Stimulated activated CD8-positive, alpha-beta memory T cell treated with anti-CD3 and anti-CD28 coated beads, Interleukin-4, amount 100 ng/mL, for 1 hour (primary cell): ENCODE data around the gene ROBO1.
"Not testable (repeated sequence)": the region's sequence is repeated elsewhere in the genome, so short reads cannot be mapped to it uniquely, and the experiment has no call there.

Experiments
- DNase-seq, 2 donors: peaks; one replicate each; pipeline ENCODE4 v3.0.0-alpha.2; 2020; ENCODE audit warnings: low read depth in 2 of 2, low spot score in 1 of 2

ROBO1 gene

DNA sequence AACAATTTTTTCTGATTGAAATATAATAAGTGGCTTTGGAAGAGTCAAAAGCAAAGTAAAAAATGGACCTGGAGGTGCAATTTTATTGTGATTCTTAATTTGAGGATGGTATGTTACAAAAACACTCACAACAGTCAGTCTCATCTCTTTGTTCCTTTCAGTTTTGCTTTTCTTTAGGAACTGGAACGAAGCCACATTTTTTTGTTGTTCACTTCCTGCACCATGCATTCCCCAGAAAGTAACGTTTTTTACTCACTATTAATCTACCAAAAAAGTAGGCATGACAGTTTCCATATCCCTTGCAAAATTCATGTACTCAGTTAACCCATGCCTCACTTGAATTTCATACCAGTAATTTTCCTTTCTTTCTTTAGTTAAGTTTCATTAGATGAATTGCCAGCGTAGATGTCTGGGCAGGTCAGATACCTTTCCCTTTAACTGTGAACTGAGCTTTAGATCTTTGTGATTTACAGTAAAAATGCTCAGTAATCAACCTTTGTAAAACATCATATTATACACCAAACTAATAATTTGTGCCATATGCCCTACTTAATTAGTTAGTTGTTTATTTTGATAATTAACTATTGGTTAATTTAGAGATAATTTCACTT lies 384.3 kb downstream of the ROBO1 start:
- DNase-seq, result no peak

DNA sequence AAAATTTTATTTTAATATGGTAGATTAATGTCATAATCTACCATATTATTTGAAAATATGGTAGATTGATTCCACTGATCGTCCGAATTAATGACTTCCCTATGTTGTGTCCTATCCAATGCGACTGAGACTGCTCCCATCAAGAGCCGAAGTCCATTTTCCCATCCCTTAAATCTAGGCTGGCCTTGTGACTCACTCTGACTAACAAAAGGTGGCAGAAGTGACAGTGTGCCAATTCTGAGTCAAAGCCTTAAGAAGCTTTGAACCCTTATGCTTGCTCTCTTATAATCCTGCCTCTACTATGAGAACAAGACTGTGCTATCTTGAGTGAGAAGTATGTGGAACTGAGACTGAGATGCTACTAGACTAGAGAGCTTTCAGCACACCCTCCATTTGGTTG lies 387.2 kb downstream of the ROBO1 start:
- DNase-seq, result no peak

DNA sequence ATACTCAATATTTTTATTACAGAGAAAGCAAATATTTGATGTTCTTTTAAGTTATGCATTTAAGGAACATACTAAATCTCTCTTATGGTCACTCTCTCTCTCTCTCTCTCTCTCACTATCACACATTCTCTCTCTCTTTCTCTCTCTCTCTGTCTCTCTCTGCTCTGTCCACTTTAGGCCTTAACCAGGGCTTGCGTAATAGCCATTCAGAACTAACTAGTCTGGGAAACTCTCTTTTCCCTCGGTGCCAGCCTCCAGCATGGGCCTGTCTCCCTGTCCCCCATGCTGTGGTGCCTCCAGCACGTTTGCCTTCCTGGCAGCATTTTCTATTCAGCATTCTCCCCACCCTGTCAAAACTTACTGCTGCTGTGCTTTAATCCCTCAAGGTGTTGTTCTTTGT lies 389.7 kb downstream of the ROBO1 start:
- DNase-seq, result no peak

DNA sequence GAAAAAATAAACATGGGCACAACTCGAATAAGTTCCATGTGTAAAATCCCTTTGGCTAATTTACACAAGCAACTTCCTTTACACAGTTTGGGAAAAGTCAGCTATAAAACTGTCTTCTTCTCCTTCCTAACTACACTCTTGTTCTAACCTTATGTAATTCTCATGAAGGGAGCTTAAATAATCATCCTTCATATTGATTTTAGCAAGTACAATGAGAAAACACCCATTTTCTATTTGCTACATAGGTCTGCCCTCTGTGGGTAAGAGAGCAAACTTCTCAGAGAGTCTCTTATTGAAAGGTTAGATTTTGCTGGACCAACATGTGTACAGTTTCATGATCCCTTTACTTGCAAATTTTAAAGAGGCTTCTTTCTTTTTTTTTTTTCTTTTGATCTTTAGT lies 398.5 kb downstream of the ROBO1 start:
- DNase-seq, result no peak

DNA sequence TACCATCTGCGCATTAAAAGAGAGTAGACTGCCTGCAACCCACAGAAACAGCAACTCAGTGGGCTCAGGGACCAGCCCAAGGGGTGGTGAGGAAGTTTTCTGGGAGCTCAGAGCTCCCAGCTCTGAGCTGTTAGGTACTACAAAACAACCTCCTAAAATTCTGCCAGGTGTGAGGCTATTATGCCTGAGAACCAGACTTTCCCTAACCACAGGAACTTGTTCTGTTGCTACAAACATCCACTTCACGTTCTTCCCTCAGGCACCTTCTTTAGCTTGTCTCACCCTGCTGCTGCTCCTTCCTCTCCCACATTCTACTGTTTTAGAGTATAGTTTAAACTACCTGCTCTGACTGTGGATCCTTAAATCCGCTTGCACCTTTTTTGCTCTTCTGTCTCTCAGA lies 399.4 kb downstream of the ROBO1 start:
- DNase-seq, result no peak

DNA sequence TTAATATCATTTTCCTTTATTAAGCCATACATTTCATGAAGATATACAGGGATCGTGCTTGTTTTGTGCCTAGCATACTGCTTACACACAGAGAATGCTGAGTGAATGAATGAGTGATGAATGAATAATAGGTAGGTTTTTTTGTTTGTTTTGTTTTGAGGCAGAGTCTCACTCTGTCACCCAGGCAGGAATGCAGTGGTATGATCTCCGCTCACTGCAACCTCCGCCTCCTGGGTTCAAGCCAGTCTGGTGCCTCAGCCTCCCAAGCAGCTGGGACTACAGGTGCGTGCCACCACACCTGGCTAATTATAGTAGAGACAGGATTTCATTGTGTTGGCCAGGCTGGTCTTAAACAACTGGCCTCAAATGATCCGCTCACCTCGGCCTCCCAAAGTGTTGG lies 400.0 kb downstream of the ROBO1 start:
- DNase-seq, result no peak

DNA sequence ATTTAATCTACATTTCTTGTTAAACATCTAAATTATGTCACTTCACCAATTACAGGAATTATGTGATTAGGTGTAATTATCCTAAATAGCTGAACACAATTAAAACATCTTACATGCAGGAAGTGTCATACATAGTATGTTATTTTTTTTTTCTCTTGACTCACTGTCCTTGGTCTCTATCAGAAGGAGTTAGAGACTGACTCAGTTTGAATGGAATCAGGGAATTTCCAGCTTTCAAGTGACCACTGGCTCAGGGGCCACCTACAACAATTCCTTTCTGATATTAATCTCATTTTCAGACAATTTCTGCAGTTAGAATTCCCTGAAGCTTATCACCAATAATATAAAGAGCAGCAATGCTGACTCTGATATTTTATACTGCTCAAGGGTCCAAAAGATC lies 400.7 kb downstream of the ROBO1 start:
- no peak for DNase-seq

DNA sequence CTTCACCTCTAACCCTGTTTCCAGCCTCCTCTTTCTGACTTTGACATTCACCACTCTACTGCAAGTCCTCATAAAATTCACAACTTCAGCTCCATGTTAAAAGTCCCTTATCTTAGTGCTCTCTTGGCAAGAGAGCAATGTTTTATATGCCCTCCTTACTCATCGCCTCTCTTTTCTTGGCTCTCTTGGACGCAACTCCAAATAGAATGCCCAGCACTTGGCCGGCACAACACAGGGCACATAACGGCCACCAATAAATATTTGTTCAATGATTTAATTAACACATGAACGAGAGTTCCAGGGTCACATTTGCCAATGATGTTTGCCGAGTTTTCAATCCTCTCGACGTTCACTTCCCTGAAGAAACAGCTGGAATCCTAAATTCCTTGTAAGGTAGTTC lies 401.4 kb downstream of the ROBO1 start:
- DNase-seq, result no peak

DNA sequence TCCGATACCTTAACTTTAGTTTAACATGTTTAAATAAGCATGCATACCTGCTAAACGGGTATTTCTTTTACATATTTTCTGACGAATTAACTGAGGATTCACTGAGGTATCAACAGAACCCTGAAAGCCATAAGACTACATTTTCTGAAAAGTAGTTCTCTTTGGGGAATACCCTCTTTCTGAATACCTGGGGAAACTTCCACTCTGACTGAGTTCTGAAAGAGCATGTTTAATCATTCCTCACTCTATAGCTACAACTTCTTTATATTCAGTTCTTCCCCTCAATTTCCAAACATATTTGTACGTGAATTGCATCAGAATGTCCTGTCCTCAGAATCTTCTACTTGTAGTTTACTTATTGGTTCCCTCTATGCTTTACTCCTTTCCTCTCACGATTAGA lies 403.0 kb downstream of the ROBO1 start:
- no peak for DNase-seq

DNA sequence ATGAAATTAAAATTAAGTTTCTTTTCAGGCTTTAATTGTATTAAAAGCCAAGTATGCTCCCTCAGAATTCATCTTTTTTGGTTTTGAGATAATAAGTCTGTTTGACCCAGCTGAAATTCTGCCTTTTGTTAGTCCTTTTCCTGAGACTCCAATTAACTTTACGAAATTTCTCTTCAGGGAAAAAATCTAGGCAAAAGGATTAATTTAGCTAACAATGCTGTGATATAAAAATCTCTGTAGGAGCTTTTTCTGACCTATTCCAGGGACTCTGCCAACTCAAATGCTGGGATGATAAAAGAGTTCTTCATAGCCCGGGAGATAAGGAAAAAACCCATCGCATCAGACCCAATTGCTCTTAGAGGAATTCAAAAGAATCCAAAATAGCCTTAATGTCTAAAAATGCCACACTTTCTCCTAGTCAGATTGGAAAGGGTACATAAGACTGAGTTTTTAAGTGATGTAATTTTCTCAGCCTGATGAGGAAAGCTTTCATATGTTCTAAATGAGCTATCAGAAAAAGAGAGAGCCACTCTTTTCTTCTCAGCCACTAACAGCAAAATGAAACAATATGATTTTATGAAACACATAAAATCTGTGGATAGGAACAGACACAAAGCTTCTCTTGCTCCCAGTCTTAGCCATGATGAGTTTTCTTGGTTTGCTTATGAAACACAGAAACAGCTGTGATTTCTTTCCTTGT lies 405.1 kb downstream of the ROBO1 start:
- DNase-seq, result no peak

DNA sequence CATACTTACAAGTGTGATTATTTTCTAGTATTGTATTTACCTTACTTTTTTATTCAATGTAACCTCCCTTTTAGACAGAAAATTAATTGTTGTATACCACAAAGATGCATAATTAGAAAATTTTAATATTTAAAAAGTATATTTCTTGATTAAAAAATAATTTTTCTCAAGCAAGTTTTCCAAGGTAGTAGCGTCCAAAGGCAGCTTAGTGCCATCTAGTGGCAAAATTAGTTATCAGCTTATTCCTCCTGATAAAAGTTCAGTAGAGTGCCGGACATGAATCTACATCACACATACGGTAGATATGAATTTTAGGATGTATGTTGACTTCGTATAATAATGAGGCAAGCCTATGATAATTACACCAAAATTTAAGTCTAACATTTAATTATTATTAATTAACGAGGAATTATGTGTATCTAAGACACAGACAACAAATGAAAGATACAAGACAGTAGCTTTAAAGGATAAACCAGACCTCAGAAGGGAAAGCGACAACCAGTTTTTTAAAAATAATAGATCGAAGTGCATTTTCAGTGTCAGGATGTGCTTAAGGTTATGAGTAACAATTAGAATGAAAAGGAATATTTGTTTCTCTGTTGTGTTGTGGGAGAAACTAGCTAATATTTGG lies 405.9 kb downstream of the ROBO1 start:
- DNase-seq, result no peak

DNA sequence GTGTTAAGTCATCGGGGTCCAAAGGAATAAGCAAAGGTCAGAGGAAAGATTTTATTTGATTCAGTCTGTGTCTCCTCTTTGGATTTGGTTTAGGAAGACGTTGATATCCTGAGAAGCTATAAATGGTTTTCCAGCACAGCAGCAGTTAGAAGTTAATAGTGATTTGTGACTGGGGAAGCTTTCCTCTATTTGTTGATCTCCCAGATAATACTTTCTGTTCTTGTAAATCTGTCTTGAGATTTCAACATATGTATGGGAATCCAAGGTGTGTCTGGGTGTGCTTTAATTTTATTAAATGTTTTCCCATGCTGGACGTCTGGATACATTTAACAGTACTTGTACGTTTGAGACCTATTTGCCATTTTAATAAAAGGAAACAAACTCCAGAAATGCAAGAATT lies 409.5 kb downstream of the ROBO1 start:
- DNase-seq, result no peak

DNA sequence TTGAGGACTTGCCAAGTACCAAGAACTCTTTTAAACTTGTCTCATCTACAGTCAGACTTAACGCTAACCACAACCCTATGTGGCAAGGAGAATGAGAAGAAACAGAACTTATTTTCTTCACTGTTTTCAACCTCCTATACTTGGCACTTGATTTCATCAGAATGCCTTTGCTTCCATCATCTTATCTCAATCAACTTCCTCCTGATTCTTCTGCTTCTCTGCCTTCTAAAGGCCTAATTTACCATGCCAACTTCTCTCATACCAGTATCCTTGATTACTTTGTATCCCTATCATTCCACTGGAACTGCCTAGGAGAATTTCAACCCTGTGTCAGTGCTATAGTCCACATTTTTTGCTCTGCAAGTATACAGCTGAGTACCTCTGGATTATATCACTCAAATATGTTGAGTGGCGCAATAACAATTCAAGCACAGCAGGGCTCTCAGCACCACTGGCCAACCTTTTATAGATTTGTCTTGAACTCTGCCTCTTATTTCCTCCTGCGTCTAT lies 413.6 kb downstream of the ROBO1 start:
- DNase-seq, result no peak

DNA sequence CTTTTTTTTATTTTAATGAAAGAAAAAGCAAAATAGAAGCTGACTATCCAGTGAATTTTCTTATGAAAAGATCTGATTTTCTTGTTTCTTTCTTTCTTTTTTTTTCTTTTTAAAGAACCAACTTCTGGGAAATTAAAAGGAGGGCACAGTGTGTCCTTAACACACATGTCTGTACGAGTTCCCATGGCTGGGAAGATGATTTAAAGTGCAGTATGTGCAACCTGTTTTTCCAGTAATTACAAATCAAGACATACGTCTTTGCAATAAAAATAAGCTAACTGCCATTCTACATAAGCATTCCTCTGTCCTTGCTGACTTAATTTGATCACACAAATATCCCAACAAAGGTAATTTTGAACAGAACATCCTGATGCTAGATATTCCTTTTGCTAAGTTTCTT lies 416.1 kb downstream of the ROBO1 start:
- no peak for DNase-seq

DNA sequence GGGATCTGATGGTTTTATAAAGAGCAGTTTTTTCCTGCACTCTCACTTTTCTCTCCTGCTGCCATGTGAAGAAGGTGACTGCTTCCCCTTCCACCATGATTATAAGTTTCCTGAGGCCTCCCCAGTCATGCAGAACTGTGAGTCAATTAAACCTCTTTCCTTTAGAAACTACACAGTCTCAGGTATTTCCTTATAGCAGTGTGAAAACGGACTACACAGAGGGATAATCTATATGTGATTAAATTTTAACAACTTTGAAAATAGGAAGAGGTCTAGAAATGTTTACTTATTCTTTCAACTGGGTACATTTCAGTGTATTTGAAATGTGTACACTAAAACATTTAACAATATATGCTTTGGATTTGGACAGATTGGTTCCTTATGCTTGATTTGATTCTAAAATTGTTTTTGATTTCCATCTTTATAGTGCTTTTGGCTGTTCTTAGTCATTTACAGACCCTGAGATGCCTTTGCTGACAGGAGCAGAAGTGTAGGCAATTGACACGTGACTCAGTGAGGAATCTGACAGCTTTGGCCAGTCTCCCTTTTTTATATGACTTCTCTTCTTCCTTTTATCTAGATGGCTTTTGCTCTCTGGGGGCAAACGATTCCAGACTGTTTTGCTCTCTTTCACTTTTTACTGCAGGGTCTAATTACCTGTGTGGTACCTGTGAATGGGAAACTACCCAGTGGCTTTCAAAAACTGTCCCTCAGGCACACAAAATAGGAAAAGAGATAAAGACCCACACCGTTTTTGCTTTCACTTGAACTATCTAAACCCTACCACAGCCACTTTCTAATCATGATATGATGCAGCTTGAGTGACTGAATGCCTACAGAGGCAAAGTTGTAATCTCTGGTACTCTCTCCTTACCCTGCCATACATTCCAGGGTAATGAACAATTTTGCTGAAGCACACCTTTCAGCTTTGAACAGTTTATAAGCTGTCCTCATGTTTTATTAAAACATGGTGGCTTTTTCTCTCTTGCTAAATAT lies 422.6 kb downstream of the ROBO1 start:
- no peak for DNase-seq

DNA sequence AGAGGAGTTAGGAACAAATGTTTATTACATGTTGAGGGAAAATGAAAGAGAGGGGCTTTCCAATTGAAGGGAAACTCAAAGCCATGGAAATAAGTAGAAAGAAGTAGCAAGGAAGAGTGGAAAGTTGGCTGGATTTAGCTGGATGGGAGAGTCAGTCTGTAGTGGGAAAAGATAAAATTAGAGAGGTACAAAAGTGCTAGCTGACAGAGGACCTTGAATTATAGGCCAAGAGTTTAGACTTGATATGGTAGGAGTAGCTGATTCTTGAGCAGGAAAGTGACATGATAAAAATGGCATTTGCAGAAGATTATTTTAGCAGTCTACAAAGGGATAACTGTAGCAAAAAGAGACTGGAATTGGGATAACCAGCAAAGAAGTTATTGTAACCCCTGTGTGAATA lies 425.8 kb downstream of the ROBO1 start:
- no peak for DNase-seq

DNA sequence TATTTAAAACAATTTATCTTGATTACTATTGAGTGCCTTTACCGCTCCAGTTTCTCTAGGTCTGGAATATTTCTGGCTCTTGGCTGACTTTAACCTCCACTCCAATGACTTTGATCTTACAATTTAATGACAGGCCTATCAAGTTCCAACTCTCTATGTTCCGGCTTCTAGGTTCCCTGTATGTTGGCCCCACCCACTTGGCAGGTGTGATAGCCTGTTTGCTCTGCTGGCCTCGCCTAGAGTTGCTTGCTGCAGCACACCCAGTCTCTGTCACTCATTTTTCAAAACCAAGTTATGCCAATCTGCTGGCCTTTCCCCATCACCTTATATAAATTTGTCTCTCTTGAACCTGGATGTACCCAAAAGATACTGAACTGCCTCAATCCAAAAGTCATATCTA lies 428.0 kb downstream of the ROBO1 start:
- no peak for DNase-seq

DNA sequence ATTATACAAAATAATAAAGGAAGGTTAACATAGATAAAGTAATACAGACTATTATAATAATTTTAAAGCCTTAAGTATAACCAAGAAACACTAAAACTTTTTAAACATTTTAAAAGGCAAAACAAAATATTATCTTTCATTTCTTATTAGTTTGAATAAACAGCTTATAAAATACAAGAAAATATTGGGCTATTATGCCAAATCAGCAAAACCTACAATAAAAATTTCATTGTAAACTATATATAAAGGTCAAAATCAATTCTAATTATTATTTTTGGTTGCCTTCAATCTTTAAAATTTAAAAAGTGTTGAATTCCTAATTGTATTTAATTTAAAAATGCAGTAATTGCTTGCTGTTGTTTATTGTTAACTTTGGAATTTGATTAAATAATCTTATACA lies 430.0 kb downstream of the ROBO1 start:
- DNase-seq, result no peak

DNA sequence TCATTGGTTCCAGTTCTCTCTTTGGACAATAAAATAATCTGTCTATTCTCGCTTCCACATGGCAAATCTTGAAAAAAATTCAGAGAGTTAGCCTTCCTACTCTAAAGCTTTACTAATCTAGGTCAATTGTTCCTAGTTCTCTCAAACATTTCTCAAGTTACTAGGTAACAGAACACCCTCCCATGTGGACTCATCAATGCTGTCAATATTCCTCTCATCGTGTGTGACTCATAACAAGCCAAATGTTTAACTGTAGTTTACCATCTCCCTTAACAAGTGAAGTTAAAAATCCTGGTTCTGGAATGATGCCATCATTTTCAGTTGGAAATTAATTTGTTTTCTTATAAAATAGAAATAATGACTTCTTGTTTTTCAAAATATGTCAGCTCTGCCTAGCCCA lies 438.6 kb downstream of the ROBO1 start:
- DNase-seq, result no peak

DNA sequence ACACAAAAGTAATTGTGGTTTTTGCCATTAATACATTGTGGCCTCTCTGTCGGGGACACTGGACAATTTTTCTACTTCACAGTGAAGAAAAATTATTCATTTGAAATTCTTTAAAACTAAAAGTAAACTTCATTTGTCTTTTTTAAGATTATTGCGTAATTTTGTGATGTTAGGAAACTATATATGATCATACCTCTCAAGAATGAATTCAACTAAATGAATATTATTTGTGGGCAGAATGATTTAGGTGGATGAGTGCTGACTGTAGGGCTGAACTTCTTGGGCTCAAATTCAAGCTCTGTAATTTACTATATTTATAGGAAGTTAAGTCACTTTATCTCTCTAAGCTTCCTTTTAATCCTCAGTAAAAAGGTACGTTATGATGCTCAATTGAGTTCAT lies 441.2 kb downstream of the ROBO1 start:
- no peak for DNase-seq

DNA sequence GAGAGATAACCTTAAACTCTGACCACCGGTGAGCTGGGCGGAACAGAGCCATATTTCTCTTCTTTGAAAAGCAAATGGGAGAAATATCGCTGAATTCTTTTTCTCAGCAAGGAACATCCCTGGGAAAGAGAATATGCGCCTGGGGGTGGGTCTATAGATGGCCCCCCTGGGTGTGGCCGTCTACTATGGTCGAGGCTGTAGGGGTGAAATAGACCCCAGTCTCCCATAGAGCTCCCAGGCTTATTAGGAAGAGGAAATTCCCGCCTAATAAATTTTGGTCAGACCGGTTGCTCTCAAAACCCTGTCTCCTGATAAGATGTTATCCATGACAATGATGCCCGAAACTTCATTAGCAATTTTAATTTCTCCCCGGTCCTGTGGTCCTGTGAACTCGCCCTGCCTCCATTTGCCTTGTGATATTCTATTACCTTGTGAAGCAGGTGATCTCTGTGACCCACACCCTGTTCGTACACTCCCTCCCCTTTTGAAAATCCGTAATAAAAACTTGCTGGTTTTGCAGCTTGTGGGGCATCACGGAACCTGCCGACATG lies 441.9 kb downstream of the ROBO1 start:
- DNase-seq, result not testable (repeated sequence)
